Measurements from ENCODE around the gene MORN1.
"Not testable (repeated sequence)": the region's sequence is repeated elsewhere in the genome, so short reads cannot be mapped to it uniquely, and the experiment has no call there.

Gene MORN1

DNA sequence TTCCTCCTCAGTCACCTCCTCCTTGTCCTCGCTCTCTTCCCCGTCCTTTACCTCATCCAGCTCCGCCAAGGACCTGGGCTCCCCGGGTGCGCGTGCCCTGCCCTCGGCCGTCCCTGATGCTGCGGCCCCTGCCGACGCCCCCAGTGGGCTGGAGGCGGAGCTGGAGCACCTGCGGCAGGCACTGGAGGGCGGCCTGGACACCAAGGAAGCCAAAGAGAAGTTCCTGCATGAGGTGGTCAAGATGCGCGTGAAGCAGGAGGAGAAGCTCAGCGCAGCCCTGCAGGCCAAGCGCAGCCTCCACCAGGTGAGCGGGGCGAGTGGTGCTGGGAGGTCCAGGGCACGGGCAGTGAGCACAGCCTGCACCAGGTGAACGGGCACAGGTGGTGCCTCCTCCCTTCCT lies 87.1 kb downstream of the MORN1 start:
- no peak for DNase-seq (ENCODE audit: low read depth)

DNA sequence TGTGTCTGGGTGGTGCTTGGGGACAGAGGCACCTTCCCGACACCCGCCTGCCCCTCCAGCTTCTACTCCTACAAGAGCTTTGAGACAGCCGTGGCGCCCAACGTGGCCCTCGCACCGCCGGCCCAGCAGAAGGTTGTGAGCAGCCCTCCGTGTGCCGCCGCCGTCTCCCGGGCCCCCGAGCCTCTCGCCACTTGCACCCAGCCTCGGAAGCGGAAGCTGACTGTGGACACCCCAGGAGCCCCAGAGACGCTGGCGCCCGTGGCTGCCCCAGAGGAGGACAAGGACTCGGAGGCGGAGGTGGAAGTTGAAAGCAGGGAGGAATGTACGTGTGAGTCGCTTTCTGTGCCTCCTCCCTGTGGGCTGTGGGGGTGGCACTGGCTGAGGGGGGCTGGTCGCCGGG lies 87.6 kb downstream of the MORN1 start:
- no peak for DNase-seq (ENCODE audit: low read depth)

DNA sequence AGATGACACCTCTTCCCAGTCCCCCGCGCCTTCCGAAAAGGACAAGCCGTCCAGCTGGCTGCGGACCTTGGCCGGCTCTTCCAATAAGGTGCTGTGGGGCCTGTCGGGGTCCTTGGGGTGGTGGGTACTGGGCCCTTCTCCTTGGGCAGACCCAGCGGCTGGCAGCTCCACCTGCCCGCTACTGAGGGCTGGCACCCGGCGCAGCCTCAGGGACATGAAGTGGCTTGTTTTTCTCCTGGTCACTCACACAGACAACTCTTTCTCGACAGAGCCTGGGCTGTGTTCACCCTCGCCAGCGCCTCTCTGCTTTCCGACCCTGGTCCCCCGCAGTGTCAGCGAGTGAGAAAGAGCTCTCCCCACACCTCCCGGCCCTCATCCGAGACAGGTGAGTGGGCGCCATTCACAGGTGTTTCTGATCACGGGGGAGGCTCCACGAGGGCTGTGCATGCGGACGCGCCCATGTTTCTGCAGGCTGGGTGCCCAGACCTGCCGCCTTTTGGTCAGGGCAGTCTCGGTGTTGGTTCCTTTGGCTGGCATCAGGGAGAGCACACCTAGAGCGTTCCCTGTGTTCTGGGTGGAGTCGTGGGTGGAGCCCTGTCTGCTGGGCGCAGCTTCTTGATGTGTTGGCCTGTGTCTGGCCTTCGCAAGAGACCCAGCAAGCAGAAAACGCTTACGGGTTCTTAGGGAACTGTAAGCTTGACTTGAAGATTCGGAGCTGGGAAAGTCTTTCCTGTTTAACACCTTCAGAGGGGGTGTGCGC lies 88.2 kb downstream of the MORN1 start:
- no peak for DNase-seq (ENCODE audit: low read depth)

DNA sequence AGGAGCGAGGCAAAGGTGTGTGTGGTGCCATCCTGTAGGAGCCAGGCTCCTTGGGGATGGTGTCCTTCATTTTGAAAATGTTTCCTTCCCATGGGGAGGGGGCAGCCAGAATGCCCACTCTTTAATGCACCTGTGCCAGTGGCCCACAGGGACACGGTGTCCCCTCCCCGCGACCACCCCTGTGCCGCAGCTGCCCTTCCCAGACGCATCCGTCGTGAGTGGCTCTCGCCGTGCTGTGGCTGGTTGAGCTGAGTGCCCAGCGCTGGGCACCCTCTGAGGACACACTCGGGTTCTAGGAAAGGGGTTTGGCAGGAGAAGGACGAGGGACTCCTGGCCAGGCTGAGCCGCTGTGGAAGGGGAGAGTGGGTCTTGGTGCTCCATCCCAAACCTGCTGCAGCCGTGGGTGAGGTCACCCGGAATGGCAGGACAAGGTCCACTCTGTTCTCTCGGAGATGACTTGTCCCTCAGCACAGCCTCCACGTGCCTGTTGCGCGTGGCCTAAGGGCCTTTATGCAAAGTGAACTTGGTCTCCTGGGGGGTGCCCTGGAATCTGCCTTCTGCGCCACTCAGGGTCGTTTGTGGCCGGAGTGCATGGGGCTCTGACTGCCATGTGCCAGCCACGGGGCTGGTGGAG lies 88.9 kb downstream of the MORN1 start:
- no peak for DNase-seq (ENCODE audit: low read depth)

DNA sequence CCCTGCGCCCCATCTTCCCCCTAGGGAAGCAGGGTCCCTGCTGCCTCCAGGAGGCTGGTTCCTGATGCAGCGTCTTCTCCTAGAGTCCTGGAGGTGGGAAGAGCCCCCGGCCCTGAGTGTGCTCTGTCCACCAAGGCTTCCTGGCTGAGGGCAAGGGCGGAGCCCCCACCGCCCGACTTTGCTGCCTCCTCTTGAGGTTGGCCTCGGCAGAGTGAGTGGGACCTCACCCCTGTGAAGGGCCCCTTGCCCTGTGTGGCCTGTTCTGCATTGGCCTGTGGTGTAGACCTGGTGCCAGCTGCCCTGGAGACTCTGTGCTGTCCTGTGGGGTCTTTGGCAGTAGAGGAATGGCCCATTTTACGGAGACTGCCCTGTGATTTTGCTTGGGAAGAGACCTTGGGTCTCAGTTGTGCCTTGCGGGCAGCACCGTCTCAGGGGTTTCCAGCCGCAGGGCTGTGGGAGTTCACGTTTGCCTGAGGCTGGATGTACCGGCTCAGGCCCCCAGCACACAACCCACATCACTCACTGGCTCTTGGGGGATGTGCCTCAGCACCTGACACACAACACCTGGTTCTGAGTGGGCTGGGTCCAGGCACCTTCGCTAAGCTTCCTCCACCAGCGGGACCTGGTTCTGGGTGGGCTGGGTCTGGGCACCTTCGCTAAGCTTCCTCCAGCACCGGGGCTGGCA lies 89.6 kb downstream of the MORN1 start:
- DNase-seq (ENCODE audit: low read depth) = no peak

DNA sequence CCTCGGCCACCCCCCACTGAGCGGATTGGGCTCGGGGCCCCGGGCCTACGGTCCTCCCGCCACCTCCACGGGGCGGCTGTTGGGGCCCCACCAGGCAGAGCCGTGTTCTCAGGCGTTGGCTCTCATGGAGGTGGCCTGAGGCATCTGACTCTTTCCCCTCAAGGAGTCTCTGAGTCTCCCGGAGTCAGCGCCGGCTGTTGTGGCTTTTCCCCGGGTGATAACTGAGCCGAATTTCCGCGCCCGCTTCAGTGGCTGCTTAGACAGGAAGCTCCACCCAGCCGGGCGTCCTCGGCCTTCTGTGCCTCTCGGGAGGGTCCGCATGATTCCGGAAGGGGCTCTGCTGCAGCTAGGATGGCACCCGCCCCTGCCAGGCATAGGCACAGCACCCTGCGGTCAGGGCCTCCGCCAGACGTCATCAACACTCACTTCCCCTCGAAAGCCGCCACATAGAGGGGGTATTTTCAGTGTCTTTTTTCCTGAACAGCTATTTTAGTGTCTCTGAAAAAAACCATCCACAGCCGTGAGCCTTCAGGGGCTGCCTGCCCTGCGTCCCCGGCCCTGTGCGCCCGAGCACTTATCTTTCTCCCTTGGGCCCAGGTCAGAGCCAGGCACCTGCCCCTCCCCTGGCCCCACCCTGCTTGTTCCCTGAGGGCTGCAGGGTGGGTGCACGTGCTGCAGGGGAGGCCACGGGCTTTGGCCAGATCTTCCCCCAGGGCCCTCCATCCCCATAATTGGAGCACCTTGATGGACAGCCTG lies 90.3 kb downstream of the MORN1 start:
- DNase-seq (ENCODE audit: low read depth) = peak; percentile 81

DNA sequence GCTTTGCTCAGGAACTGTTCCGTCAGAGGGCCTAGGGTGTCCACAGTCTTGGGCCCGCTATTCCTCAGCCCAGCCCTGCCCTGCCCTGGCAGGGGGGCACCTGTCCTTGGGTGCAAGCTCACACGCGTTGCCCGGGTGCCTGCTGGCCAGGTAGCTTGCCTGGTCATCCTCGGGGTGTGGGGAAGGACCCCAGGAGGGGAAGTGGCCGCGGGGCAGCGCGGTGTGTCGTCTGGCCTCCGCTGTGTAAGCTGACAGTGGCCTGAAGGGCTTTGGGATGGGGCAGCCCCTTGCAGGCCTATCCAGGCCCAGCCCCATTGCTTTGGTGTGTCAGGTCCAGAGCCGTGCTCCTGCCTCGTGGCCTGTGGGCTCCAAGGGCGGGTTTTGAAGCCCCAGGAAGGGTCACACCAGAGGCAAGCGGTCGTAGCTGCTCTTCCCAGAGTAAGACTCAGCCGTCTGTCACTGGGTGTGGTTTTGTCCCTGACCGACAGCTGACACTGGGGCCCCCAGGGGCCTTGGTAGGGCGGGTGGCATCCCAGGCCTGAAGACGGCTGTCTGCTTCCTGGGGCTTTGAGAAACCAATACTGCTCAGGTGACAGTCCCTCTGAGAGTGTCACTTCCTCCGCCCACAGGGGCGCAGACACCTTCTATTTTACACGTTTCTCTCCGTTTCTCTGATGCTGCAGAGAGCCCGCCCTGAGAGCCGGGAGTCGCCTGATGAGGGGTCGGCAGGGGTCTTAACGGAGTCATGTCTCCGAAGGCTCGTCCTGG lies 91.2 kb downstream of the MORN1 start:
- peak; percentile 68 for DNase-seq (ENCODE audit: low read depth)

DNA sequence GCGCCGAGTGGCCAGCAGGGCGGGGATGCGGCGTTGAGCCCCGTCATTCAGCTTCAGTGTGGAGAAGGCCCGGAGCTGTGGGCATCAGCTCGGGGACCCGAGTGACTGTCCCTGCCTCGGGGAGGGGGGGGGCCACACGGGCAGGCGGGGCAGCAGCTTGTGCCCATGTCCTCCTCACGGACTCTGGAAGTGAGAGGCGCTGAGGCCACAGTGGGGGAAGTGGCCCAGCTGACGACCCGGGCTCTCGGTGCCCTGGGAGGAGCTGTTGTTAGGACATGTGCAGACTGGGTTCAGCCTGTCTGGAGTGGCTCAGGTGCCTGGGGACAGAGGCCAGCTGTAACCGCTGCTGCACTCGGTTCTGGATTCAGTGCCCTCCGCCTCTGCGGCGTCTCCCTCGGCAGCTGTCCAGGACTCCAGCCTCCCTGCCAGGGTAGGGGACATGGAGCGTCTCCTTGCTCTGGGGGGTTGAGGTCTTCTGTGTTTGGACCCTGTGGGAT lies 92.2 kb downstream of the MORN1 start:
- DNase-seq (ENCODE audit: low read depth) = no peak

DNA sequence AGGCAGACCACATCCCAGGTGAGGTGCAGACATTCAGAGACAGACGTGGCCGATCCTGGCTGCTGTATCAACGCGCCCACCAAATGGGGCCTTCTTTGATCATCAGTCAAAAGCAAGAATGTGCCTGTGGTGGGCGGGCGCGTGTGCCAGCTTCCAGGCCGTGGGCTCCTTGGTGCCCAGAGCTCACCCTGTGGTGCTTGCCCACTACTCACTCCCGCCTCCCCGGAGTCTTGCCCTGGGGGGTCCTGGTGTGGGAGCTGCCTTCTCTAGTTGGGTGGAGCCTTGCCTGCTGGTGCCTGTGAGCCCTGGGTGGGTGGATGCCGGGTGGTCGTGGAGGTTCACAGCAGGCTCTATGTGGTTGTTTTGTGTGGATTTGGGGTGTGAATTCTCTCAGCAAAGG lies 92.7 kb downstream of the MORN1 start:
- no peak for DNase-seq (ENCODE audit: low read depth)

DNA sequence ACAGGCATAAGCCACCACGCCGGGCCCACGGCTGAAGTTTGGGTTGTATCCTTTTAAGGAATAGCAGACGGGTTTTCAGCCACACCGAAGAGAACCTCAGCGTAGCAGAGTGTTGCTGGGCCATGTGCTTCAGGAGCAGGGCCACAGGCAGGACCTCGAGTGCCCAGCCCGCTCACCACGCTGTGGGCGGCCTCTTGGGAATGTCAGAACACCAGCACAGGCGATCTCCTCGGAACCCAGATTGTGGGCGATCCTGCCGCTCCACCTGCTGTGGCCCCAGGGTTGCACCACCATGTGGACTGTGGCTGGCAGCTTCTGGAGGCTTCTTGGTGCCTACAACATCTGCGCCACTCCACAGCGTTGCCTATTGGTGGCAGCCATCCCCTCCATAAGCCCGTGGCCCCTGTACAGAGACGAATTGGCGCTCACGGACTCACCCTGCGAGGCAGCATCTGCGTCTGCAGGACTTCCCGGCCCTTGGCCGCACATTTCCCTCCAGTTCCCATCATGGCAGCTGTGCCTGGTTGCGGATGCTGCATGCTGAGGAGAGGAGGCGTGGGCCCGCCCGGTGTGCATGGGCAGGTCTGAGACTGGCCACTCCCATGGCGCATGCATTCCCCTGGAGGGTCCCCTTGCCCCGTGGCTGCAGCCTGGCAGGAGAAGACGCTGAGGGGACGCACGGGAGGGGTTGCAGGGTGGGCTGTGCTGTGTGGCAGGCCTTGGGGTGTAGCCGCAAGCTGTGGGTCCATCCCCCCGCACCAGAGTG lies 93.9 kb downstream of the MORN1 start:
- no peak for DNase-seq (ENCODE audit: low read depth)

DNA sequence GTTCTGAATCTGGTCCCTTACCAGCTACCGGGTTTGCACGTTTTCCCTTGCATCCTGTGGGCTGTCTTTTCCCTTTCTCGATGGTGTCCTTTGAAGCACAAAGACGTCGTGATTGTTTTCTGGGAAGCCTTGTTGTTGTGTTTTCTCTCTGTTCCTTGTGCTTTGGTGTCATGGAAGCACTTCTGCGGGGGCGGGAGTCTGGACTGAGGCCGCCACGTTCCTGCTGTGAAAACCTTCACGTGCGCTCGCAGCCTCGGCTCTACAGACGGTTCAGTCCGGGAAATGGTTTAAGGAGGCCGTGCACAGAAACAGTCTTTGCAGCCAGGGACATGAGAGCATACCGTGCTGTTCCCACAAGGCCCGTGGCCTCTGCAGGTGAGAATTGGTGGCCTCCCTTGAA lies 94.7 kb downstream of the MORN1 start:
- DNase-seq (ENCODE audit: low read depth) = no peak

DNA sequence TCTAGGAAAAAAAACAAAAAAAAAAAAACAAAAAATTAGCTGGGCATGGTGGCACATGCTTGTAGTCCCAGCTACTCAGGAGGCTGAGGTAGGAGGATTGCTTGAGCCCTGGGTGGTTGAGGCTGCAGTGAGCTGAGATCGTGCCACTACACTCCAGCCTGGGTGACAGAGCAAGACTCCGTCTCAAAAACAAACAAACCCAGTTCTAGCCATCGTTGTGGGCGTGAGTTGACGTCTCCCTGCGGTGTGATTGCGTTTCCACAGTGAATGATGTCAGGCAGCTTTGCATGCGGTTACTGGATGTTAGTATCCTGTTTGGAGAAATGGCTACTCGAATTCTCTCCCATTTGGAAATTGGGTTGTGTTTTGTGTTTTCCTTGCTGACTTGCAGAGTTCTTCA lies 95.1 kb downstream of the MORN1 start:
- not testable (repeated sequence) for DNase-seq (ENCODE audit: low read depth)

DNA sequence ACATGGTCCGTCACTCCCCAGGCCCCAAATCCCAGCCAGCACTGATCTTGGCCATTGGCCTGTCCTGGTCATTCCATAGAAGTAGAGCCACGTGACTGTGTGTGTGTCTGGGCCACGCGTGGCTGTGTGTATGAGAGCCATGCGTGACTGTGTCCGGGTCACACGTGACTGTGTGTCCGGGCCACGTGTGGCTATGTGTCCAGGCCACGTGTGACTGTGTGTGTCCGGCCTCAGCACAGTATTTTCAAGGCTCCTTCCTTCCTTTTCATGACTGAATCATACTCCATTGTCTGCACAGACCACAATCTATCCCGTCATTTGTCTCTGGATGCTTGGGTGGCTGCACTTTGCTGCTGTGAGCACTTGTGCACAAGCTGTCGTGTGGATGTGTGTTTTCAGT lies 95.8 kb downstream of the MORN1 start:
- no peak for DNase-seq (ENCODE audit: low read depth)

DNA sequence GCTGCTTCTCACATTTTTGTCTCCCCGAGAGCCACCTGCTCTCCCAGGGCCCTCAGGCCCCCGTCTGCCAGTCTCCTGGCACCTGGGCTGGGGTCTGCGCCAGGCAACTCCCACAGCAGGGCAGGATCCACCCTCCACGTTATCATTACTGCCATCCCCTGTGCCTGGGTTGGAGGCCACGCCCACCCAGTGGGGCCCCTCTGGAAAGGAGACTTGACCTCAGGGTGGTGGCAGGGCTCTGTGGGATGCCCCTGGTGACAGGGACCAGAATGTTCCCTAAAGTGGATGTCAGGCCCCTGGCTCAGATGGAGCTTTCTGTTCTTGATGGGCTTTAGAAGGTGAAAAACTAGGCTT lies 96.7 kb downstream of the MORN1 start:
- no peak for DNase-seq (ENCODE audit: low read depth)

DNA sequence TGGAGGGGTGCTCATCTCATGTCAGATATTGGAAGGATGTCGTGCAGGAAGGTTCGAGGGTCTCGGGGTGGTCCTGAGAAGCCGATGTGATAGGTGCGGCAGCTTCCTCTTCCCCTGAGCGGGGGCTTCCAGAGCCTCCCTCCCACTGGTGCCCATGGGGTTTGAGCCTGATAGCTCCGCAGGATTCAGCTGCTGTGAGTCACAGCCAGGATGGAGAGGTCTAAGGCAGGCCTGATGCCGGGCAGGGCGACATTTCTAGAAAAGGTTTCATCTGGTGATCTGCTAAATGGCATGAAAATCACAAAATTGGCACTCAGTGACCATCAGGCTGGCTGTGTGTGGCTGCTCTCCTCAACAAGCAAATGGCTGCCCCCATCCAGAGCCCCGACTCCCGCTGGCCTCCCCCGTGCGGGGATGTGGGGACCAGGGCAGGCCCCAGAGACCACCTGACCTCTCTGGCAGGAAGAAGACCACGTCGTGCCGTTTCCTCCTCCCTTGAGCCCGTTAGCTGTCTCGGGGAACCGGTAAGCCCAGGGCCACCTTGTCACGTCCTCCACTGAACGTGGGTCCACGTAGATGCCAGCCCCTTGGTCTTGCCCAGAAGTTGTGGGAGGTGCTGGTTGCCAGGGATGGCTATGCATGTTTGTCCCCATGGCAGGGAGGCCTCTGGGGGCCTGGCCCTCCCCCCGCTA lies 97.2 kb downstream of the MORN1 start:
- DNase-seq (ENCODE audit: low read depth) = no peak

DNA sequence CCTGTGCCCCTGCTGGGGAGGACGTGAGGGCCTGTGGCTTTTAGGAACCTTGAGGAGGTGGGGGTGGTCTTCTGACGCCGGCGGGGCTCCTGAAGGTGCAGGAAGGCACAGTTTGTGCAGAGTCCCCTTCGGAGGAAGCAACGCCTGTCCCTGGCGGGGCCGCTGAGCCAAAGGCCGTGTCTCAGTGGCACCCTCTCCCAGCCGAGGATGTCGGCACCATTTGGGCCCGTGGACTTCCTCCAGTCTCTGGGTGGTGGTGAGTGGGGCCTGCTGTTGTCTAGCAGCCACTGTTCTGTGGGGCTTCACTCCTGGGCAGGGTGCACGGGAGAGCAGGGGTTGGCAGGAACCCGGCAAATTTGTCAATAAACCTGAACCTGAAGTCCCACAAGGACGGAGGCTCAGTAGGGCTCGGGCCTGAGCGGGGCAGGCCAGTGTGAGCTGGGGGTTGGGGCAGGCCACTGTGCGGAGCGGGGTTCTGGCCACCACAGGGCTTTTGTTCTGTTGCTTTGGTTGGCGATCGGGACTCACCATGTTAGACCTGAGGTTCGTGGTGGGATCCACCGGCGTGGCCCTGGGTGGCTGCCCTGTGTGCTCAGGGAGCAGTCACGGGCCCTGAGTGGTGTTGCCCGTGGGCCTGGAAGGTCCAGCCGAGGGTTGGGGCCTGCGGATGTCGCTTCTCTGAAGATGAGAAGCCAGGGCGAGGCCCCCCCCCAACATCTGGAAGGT lies 98.5 kb downstream of the MORN1 start:
- no peak for DNase-seq (ENCODE audit: low read depth)

DNA sequence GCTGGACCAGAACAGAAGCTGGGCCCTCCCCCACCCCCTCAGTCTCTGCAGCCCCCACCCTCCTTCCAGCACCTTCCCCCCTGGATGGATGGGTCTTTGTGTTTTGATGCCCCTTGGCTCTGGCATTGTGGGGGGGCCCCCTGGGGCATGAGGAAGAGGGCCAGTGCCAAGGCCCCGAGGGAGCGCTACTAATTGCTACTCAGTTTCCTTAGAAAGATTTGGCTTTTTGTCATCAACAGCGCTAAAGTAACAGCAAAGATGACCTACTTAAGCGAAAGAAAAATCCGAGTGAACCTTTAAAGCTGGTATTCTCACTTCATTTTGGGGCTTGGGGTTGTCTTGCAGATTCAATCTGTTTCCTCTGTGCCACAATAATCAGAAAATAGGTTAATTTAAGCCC lies 99.8 kb downstream of the MORN1 start:
- no peak for DNase-seq (ENCODE audit: low read depth)

DNA sequence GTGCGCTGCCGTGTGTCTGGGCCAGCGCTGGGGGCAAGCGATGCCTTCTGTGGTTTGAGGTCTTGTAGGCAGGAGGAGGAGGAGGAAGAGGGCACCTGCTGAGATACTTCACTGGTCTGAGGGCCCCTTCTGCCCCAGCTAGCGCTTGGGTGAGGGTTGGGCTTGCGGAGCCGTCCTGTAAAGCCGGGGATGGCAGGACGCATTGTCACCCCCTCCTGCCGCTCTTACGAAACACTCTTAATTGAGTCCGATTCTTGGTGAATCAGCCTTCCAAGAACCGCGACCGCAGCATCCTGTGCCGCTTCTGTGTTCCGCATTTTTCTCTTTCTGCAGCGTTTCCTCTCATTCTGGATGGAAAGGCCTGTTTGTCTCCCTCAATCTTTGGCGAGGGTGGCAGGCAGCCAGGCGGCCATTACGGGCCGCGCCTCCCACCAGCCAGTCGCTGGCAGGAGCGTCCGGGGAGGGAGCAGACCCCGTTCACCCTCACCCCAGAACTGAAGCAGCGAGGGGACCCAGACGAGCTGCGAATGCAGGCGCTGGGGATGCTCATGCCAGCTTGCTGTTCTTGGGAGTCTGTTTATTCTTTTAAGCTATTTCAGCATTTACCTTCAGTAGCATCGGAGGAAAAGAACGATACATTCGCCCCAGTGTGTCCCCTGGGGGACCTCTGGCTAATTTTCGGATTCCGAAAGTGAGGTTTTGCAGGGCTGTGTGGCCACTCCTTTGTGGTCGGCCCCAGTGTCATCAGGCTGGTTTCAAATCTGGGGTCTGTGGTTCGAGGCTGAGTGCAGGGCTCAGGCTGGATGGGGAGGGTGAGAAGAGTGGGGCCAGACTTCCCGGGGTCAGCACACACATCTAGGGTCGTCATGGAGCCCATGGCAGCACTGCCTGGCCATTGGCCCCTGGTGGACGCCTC lies 100.5 kb downstream of the MORN1 start:
- DNase-seq (ENCODE audit: low read depth) = peak; percentile 68

DNA sequence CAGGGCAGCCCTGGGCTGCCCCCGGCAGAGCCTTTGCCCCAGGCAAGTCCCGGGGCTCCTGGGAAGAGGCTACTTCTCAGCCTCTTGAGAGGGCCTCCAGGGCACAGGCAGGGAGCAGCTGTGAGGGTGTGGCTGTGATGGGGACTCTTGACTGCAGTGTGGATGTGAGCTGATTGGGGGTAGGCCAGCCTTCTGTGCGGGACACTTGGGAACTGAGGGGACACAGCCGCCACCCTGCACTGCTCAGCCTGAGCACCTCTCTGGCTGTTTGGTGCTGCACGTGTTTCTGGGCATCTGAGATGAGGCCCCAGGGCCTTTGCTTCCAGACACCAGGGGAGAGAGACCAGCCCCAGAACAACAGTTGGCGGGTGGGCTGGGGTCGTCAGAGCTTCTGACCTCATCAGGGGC lies 101.2 kb downstream of the MORN1 start:
- DNase-seq (ENCODE audit: low read depth) = no peak

Data from activated gamma-delta T cell treated with anti-CD3 and anti-CD28 coated beads, Interleukin-2, amount 50 U/mL, for 16 hours (primary cell).